Measurements from ENCODE around the gene UBE2C.

Gene UBE2C

GRCh38 chr20:45765980-45766379, 46.5 kb upstream of the UBE2C start:
- Histone ChIP-seq H3K79me2 (ENCODE audit: low read length) (no peaks in the 10 kb centered on the region), H4K20me1 (ENCODE audit: insufficient read depth, low read length) (no peaks in the 10 kb centered on the region), H2AFZ (ENCODE audit: low read length) (no peak overlapping the region), H3K27ac (ENCODE audit: low read length) (no peak overlapping the region), H3K4me1 (ENCODE audit: low read length) (no peaks in the 10 kb centered on the region), H3K4me2 (ENCODE audit: low read depth, low read length) (no peak overlapping the region), H3K9me2 (replicated peaks; ENCODE audit: insufficient read depth, low read length) (no peaks in the 10 kb centered on the region), H3K36me3 (replicated peaks; ENCODE audit: insufficient read depth, low read length) (no peaks in the 10 kb centered on the region), H3K9me3 (replicated peaks; ENCODE audit: insufficient read depth, low read length) (no peaks in the 10 kb centered on the region), H3K4me3 (ENCODE audit: low read length) (no peak overlapping the region), H3F3A (ENCODE audit: insufficient read depth, low read length) (no peaks in the 10 kb centered on the region), H3K27me3 (replicated peaks; ENCODE audit: insufficient read depth, low read length) (no peaks in the 10 kb centered on the region), H3K9ac (ENCODE audit: low read length) (no peak overlapping the region)
- TF ChIP-seq EZH2phosphoT487 (IDR thresholded peaks at IDR 0.05; ENCODE audit: low read length) (no peak), EZH2 (optimal IDR thresholded peaks at IDR 0.05; ENCODE audit: low read depth, low read length) (no peak), CTCF (IDR thresholded peaks at IDR 0.05; ENCODE audit: low read length) (no peak)
- DNase-seq = no peak

- Histone ChIP-seq H3K27me3 (replicated peaks; ENCODE audit: insufficient read depth, low read length) (no peaks in the 10 kb centered on the region), H3K9ac (ENCODE audit: low read length) (no peak overlapping the region), H3F3A (ENCODE audit: insufficient read depth, low read length) (no peaks in the 10 kb centered on the region), H3K9me2 (replicated peaks; ENCODE audit: insufficient read depth, low read length) (no peaks in the 10 kb centered on the region), H4K20me1 (ENCODE audit: insufficient read depth, low read length) (no peaks in the 10 kb centered on the region), H3K4me1 (ENCODE audit: low read length) (no peaks in the 10 kb centered on the region), H2AFZ (ENCODE audit: low read length) (no peak overlapping the region), H3K27ac (ENCODE audit: low read length) (no peak overlapping the region), H3K79me2 (ENCODE audit: low read length) (no peaks in the 10 kb centered on the region), H3K4me2 (ENCODE audit: low read depth, low read length) (no peak overlapping the region), H3K4me3 (ENCODE audit: low read length) (no peak overlapping the region), H3K36me3 (replicated peaks; ENCODE audit: insufficient read depth, low read length) (no peaks in the 10 kb centered on the region), H3K9me3 (replicated peaks; ENCODE audit: insufficient read depth, low read length) (no peaks in the 10 kb centered on the region)
- no peak for DNase-seq
- TF ChIP-seq CTCF (IDR thresholded peaks at IDR 0.05; ENCODE audit: low read length) = no peak
- no peak for TF ChIP-seq EZH2phosphoT487 (IDR thresholded peaks at IDR 0.05; ENCODE audit: low read length)
- TF ChIP-seq EZH2 (optimal IDR thresholded peaks at IDR 0.05; ENCODE audit: low read depth, low read length) = no peak
Observed at GRCh38 chr20:45768479-45768878, 44.0 kb upstream of the UBE2C start.

GRCh38 chr20:45771182-45771759, 41.2 kb upstream of the UBE2C start:
- Histone ChIP-seq H3K27ac (ENCODE audit: low read length) (no peak overlapping the region), H3K27me3 (replicated peaks; ENCODE audit: insufficient read depth, low read length) (no peaks in the 10 kb centered on the region), H4K20me1 (ENCODE audit: insufficient read depth, low read length) (no peaks in the 10 kb centered on the region), H3K4me1 (ENCODE audit: low read length) (no peaks in the 10 kb centered on the region), H3F3A (ENCODE audit: insufficient read depth, low read length) (no peaks in the 10 kb centered on the region), H3K36me3 (replicated peaks; ENCODE audit: insufficient read depth, low read length) (no peaks in the 10 kb centered on the region), H3K9me2 (replicated peaks; ENCODE audit: insufficient read depth, low read length) (no peaks in the 10 kb centered on the region), H3K79me2 (ENCODE audit: low read length) (no peaks in the 10 kb centered on the region), H2AFZ (ENCODE audit: low read length) (peak overlapping the region; percentile 88), H3K9me3 (replicated peaks; ENCODE audit: insufficient read depth, low read length) (no peaks in the 10 kb centered on the region), H3K4me2 (ENCODE audit: low read depth, low read length) (peak overlapping the region; percentile 15; the same call in 1 of the 2 replicates), H3K9ac (ENCODE audit: low read length) (no peak overlapping the region), H3K4me3 (ENCODE audit: low read length) (no peak overlapping the region)
- TF ChIP-seq CTCF (IDR thresholded peaks at IDR 0.05; ENCODE audit: low read length) (peak; percentile 92), EZH2 (optimal IDR thresholded peaks at IDR 0.05; ENCODE audit: low read depth, low read length) (no peak)
- DNase-seq = peak; percentile 81

All from MM.1S (cell line).